K562 (cell line): ENCODE data around the gene HNRNPLL. TPM values are rescaled to one million over a fixed set of nuclear protein-coding genes. Genes with fewer than 3 reads are reported as not detected.

Experiments used
- ATF1 ChIP-seq, 2 experiments: fragments of 450-650 bp in 1 of 2; IDR thresholded peaks; 2 replicates each; pipeline ENCODE4 v1.6.1; 2016; ENCODE audit warnings: missing compliant biosample characterization in 1 of 2, missing genetic modification characterization in 1 of 2
- BRD9 ChIP-seq: fragments of 450-650 bp; IDR thresholded peaks from 2 replicates; pipeline ENCODE4 v1.6.1; 2018; ENCODE audit warnings: low read depth; ENCODE audit not compliant: partially characterized antibody
- ELF1 ChIP-seq: fragments of 200-800 bp; sonication (Bioruptor generic); IDR thresholded peaks from 2 replicates; pipeline ENCODE4 v1.6.1; 2016; ENCODE audit warnings: missing genetic modification characterization, missing compliant biosample characterization
- ELF2 ChIP-seq: fragments of 250-450 bp; sonication (Bioruptor Pico); IDR thresholded peaks from 2 replicates; pipeline ENCODE4 v1.5.0; 2021; ENCODE audit warnings: mild to moderate bottlenecking
- ETV5 ChIP-seq: sonication (generic); formaldehyde crosslinking; IDR thresholded peaks from 2 replicates; pipeline ENCODE4 v1.4.0; 2020; ENCODE audit warnings: low read depth, mild to moderate bottlenecking, missing genetic modification reagents
- GABPB2 ChIP-seq: fragments of 250-450 bp; sonication (Bioruptor Pico); conservative IDR thresholded peaks from 2 replicates; pipeline ENCODE4 v1.5.1; 2021; ENCODE audit warnings: mild to moderate bottlenecking
- IRF9 ChIP-seq: fragments of 450-650 bp; IDR thresholded peaks from 2 replicates; pipeline ENCODE4 v1.6.1; 2016; ENCODE audit warnings: missing biosample characterization, missing genetic modification characterization
- NR2C1 ChIP-seq, 2 experiments: fragments of 450-650 bp; IDR thresholded peaks; 2 replicates each; pipeline ENCODE4 v1.6.1; 2017; ENCODE audit warnings: mild to moderate bottlenecking in 2 of 2, antibody characterized with exemption in 1 of 2, inconsistent platforms in 1 of 2, missing compliant biosample characterization in 1 of 2, missing genetic modification characterization in 1 of 2
- TAF7 ChIP-seq: fragments of 450-650 bp; IDR thresholded peaks from 2 replicates; pipeline ENCODE4 v1.6.1; 2016; ENCODE audit warnings: missing genetic modification characterization, missing compliant biosample characterization
- TAL1 ChIP-seq: fragments of 450-650 bp; IDR thresholded peaks from 2 replicates; pipeline ENCODE4 v1.6.1; 2016; ENCODE audit warnings: mild to moderate bottlenecking
- ZFPM2 ChIP-seq: fragments of 250-450 bp; sonication (Bioruptor Pico); IDR thresholded peaks from 2 replicates; pipeline ENCODE4 v1.5.1; 2022; ENCODE audit warnings: mild to moderate bottlenecking
- ZNF3 ChIP-seq: fragments of 250-450 bp; sonication (Bioruptor Pico); IDR thresholded peaks from 2 replicates; pipeline ENCODE4 v1.5.0; 2021; ENCODE audit warnings: mild to moderate bottlenecking, moderate library complexity
- ZNF695 ChIP-seq: fragments of 450-650 bp; formaldehyde crosslinking; IDR thresholded peaks from 2 replicates; pipeline ENCODE4 v1.4.0; 2020; ENCODE audit warnings: mild to moderate bottlenecking, moderate library complexity
- polyA plus RNA-seq, 8 experiments: library from polyadenylated mRNA; depleted of rRNA in 4 of 8; stranded (reverse) in 5 of 8; unstranded in 3 of 8; fragments of >200 nt; fragmentation: Nextera tagmentation in 2 of 8; fragmentation: Illumina TruSeq in 1 of 8; extraction: Ambion mirVana in 2 of 8; extraction: Trizol in 1 of 8; gene quantifications; 2 replicates each; pipeline versions ENCODE4 v1.2.1 to v1.2.3, GENCODE V29; 2011 to 2014; ENCODE audit warnings: inconsistent platforms in 1 of 8, missing spikeins in 1 of 8
- total RNA-seq, 7 experiments: library from RNA; depleted of rRNA in 6 of 7; stranded (reverse); fragments of >200 nt in 6 of 7; fragmentation: Illumina TruSeq in 2 of 7; extraction: Trizol in 2 of 7; gene quantifications; 2 replicates each; pipeline versions ENCODE4 v1.2.1 to v1.2.3, GENCODE V29; 2011 to 2021; ENCODE audit warnings: low replicate concordance in 1 of 7
- TF ChIP-seq, protein P1 (sequence below): sonication (generic); formaldehyde crosslinking; IDR thresholded peaks from 2 replicates; pipeline ENCODE4 v1.8.0; 2023; ENCODE audit warnings: missing genetic modification reagents, mild to moderate bottlenecking, borderline replicate concordance
- TF ChIP-seq, protein P2 (sequence below), 2 experiments: fragments of 250-450 bp in 1 of 2; fragments of 450-650 bp in 1 of 2; sonication (Bioruptor Pico) in 1 of 2; IDR thresholded peaks; 2 replicates each; pipeline versions ENCODE4 v1.6.1 to v1.8.0; 2016 to 2021; ENCODE audit warnings: mild to moderate bottlenecking in 2 of 2, moderate library complexity in 2 of 2, missing compliant biosample characterization in 1 of 2, missing genetic modification characterization in 1 of 2

Gene HNRNPLL
- total and polyA plus RNA-seq, 9 of the 15 experiments (the other 6 are each of a cell fraction or from before 2014, with no cell fraction given), result 19.8 to 135 (median 57.8) TPM

- TF ChIP-seq, protein P1, sequence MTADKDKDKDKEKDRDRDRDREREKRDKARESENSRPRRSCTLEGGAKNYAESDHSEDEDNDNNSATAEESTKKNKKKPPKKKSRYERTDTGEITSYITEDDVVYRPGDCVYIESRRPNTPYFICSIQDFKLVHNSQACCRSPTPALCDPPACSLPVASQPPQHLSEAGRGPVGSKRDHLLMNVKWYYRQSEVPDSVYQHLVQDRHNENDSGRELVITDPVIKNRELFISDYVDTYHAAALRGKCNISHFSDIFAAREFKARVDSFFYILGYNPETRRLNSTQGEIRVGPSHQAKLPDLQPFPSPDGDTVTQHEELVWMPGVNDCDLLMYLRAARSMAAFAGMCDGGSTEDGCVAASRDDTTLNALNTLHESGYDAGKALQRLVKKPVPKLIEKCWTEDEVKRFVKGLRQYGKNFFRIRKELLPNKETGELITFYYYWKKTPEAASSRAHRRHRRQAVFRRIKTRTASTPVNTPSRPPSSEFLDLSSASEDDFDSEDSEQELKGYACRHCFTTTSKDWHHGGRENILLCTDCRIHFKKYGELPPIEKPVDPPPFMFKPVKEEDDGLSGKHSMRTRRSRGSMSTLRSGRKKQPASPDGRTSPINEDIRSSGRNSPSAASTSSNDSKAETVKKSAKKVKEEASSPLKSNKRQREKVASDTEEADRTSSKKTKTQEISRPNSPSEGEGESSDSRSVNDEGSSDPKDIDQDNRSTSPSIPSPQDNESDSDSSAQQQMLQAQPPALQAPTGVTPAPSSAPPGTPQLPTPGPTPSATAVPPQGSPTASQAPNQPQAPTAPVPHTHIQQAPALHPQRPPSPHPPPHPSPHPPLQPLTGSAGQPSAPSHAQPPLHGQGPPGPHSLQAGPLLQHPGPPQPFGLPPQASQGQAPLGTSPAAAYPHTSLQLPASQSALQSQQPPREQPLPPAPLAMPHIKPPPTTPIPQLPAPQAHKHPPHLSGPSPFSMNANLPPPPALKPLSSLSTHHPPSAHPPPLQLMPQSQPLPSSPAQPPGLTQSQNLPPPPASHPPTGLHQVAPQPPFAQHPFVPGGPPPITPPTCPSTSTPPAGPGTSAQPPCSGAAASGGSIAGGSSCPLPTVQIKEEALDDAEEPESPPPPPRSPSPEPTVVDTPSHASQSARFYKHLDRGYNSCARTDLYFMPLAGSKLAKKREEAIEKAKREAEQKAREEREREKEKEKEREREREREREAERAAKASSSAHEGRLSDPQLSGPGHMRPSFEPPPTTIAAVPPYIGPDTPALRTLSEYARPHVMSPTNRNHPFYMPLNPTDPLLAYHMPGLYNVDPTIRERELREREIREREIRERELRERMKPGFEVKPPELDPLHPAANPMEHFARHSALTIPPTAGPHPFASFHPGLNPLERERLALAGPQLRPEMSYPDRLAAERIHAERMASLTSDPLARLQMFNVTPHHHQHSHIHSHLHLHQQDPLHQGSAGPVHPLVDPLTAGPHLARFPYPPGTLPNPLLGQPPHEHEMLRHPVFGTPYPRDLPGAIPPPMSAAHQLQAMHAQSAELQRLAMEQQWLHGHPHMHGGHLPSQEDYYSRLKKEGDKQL (CRISPR knock-in tag), result no peak
- TF ChIP-seq ELF1 (tag), result no peak
- TF ChIP-seq ATF1 (CRISPR knock-in tag; IDR thresholded peaks at IDR 0.05), result no peak
- no peak for TF ChIP-seq ATF1 (tag; IDR thresholded peaks at IDR 0.05)
- TF ChIP-seq, protein P2, sequence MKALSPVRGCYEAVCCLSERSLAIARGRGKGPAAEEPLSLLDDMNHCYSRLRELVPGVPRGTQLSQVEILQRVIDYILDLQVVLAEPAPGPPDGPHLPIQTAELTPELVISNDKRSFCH (CRISPR knock-in tag; IDR thresholded peaks at IDR 0.05), result no peak
- TF ChIP-seq, protein P2 (tag; IDR thresholded peaks at IDR 0.05), result no peak
- TF ChIP-seq BRD9, result no peak
- no peak for TF ChIP-seq NR2C1 (IDR thresholded peaks at IDR 0.05)
- TF ChIP-seq NR2C1 (tag; IDR thresholded peaks at IDR 0.05), result no peak
- TF ChIP-seq GABPB2, result no peak
- no peak for TF ChIP-seq ELF2 (CRISPR knock-in tag)
- TF ChIP-seq TAF7 (tag), result no peak
- no peak for TF ChIP-seq IRF9 (tag)
- TF ChIP-seq ZFPM2 (CRISPR knock-in tag), result no peak
- TF ChIP-seq ZNF3 (CRISPR knock-in tag), result no peak
- no peak for TF ChIP-seq ZNF695
- TF ChIP-seq ETV5 (CRISPR knock-in tag), result no peak
- TF ChIP-seq TAL1, result no peak
Measured at GRCh38 chr2:38581193-38582147, 21.3 kb downstream of the HNRNPLL start (continued).
